ENCODE results near the gene SIRT3.

GRCh38 chr11:202490-202889 is 33.7 kb downstream of the SIRT3 start:
- no peak for TF ChIP-seq ZC3H10 (CRISPR knock-in tag; IDR thresholded peaks at IDR 0.05)
- no peak for TF ChIP-seq CREB5 (CRISPR knock-in tag; IDR thresholded peaks at IDR 0.05; ENCODE audit: low read depth)
- no peak for TF ChIP-seq PATZ1 (CRISPR knock-in tag; IDR thresholded peaks at IDR 0.05; ENCODE audit: borderline replicate concordance)
- TF ChIP-seq RARB (CRISPR knock-in tag; IDR thresholded peaks at IDR 0.05): no peak
- TF ChIP-seq CSRNP3 (CRISPR knock-in tag; IDR thresholded peaks at IDR 0.05): no peak
- TF ChIP-seq TCF4 (CRISPR knock-in tag; IDR thresholded peaks at IDR 0.05; ENCODE audit: borderline replicate concordance): no peak
- TF ChIP-seq ZFP3 (CRISPR knock-in tag; IDR thresholded peaks at IDR 0.05): no peak

Data from SK-N-SH treated with all-trans-retinoic acid at 6 μM for 48 hours (cell line).